Hematopoietic multipotent progenitor cell treated with erythropoietin and hydrocortisone succinate and interleukin-3 and kit ligand, for 15 days (in vitro differentiated cells): ENCODE results near the gene GRIN2D.

Experiments used
- DNase-seq: peaks from one replicate; pipeline ENCODE4 v3.0.0-alpha.2; 2015; ENCODE audit warnings: low spot score

GRIN2D gene

DNA sequence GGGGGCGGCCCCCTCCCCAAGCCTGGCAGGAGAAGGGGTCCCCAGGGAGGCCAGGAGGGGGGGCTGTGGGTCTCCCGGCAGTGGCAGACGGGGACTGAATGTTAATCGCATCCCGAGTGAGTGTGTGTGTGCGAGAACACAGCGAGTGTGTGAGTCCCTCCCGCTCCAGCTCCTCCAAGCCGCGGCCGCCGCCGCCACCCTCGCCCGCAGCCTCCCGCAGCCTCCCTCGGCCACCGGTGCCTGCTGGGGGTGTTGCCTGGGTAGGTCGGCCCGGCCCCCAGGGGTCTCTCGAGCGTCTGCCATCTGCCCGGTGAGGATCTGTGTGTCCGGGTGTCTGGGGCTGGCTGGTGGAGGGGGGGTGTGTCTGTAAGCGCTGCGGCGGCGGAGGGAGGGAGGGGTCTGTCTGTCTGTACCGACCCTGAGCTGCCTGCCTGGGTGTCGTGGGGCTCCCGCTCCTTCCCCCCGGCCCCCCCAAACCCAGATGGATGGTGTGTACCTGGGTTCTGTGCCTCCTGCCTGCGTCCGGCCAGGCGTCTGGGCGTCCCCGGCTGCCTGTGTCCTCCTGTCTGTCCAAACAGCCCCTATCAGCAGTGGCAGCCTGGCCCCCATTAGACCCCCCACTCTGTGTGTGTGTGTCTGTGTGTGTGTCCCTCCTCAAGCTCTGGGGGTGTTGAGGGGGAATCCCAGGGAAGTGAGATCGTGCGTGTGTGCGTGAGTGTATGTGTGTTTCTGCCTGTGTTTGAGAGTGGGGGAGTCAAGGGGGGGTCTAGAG lies at the start of gene GRIN2D:
Gene GRIN2D (plus strand): TSS at position 110 of the 772 bp plus-strand sequence. CDS start 4,725 bp downstream, outside the sequence.
- no peak for DNase-seq

DNA sequence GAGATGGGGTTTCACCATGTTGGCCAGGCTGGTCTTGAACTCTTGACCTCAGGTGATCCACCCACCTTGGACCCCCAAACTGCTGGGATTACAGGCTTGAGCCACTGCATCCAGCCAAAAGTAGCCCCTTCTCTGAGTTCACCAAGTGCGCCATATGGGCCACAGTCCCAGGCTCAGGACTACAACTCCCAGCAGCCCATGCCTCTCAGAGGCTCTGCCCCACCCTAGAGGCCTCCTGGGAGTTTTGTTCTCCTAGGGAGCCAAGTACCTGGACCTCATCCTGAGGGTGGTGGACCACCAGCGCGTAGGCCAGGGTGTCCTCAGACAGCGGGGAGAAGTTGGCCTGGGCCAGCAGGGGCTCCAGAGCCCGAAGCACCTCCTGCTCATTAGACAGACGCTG lies 48.6 kb upstream of the GRIN2D start:
- DNase-seq: no peak

DNA sequence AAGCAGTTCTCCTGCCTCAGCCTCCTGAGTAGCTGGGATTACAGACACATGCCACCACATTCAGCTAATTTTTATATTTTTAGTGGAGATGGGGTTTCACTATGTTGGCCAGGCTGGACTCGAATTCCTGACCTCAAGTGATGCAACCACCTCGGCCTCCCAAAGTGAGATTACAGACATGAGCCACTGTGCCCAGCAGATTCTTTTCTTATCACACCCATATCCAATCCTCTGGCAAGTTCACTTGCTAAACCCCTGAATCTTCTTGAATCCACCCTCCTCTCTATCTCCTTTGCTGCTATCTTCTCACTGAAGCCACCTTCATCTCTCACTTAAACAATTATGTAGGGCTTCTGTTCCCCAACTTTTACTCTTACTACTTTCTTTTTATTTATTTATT lies 47.3 kb upstream of the GRIN2D start:
- DNase-seq: no peak

DNA sequence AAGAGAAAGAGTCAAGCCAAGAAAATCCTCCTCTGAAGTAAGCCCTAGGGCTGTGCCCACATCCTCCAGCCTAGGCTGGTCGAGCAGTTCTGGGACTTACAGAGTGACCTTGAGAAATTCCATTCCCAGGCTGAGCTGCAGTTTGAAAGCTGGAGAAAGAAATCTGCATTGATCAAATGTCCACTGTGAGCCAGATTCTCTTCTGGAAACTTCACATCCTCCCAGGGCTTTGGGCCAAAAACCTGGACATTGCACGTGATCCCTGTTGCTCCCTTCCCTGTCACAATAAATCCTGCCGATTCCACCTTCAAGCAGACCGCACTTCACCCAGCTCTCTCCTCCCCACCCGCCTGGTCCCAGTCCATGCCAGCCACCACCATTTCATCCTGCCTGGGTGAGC lies 45.4 kb upstream of the GRIN2D start:
- DNase-seq: no peak

- DNase-seq: no peak
Observed at GRCh38 chr19:48348737-48349136, 44.7 kb upstream of the GRIN2D start.

DNA sequence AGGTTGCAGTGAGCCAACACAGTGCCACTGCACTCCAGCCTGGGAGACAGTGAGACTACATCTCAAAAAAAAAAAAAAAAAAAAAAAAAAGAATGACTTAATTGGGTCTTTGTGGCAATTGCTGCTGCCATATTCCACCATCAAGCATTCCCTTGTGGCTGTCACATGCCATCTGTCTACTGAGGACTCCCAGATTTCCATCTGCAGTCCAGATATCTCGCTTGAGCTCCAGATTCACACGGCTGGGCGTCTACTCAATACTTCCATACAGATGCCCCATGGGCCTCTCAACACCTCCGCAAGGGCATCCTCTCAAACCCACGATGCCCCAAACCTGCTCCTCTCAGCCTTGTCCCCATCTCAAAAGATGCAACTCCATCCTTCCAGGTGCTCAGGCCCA lies 42.6 kb upstream of the GRIN2D start:
- no peak for DNase-seq

DNA sequence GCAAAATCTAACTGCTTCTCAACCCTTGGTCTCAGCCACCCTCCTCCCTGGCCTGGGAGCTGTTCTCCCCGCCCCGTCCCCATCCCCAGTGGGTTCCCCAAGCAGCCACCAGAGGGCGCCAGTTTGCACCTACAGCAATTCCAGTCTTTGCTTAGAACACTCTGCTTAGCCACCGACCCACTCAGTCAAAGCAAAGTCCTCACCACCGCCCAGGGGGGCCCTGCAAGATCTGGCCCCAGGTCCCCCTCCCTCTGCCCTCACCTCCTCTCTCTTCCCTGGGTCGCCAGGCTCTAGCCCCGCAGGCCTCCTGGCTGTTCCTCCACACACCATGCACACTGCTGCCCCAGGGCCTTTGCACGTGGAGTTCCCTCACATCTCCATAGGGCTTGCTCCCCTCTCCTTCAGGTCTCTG lies 42.1 kb upstream of the GRIN2D start:
- peak; percentile 77 for DNase-seq

DNA sequence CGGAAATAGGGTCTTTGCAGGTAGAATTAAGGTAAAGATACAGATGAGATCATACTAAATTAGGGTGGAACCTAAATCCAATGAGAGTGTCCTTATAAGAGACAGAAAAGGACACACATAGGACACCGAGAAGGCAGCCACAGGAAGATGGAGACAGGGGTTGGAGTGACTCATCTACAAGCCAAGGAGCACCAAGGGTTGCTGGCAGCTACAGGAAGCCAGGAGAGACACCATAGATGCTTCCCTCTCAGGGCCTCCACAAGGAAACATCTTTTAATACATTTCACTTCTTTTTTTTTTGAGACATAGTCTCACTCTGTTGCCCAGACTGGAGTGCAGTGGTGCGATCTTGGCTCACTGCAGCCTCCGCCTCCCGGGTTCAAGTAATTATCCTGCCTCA lies 39.8 kb upstream of the GRIN2D start:
- DNase-seq: no peak

DNA sequence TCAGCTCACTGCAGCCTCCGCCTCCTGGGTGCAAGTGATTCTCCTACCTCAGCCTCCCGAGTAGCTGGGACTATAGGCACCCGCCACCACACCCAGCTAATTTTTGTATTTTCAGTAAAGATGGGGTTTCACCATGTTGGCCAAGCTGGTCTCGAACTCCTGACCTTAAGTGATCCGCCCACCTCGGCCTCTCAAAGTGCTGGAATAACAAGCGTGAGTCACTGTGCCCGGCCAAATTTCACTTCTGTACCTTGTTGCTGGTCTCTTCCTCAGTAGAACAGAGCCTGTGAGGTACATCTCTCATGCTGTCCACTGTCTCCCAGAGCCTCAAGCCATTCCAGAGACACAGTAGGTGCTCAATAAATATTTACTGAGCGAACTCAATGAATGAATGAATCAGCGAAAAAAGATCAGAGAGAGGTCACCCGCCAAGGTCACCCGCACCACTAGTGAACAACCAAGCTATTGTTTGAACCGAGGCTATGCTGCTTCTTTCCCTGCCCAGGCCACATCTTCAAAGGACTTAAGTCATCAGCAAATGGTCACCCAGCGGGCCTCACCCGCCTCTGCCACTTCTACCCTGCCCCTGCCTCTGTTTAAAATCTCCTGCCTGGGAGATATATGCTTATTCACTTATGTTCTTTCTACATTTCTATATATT lies 39.0 kb upstream of the GRIN2D start:
- DNase-seq: no peak

GRCh38 chr19:48355365-48355954 lies 38.0 kb upstream of the GRIN2D start:
- DNase-seq: no peak

GRCh38 chr19:48359123-48359522 lies 34.3 kb upstream of the GRIN2D start:
- no peak for DNase-seq

GRCh38 chr19:48361912-48362311 lies 31.6 kb upstream of the GRIN2D start:
- no peak for DNase-seq

DNA sequence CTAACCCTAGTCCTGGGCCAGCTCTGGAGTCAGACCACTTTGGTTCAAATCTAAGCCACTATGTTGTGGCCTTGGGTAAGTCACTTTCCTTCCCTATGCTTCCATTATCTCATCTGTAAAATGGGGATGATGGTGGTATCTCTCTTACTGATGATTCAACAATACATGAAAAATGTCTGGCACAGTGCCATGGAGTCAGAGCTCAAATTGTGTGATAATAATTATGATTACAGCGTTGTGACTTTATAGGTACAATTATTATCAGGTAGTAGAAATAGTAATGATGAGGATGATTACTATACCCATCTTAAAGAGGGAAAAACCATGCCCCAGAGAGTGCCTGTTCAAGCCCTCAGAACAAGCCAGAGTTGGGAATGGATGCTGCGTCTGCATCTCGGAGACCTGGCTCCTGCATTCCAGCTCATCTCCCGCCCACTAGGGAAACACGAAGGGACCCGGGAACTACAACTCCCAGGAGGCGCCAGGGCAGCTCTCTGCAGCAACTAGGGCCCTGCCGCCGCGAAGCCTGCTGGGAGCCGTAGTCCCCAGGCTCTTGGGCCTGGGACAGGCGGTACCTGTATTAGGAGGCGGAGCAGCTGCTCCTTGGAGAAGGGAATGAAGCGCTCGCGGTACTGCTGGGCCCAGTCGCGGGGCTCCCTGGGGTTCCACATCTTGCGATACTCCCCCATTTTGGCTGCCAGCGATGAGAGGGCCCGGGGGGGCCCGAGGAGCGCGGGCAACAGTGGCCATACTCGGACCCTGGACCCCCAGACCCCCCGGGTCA lies 30.6 kb upstream of the GRIN2D start:
- peak; percentile 94 for DNase-seq

GRCh38 chr19:48363500-48363809 lies 30.0 kb upstream of the GRIN2D start:
- DNase-seq: no peak

- peak; percentile 99 for DNase-seq
Observed at GRCh38 chr19:48363810-48364597, 29.5 kb upstream of the GRIN2D start, which contains the start of the genes SYNGR4 and TMEM143. TSS of gene SYNGR4 (plus strand) at chr19:48364367. CDS start at chr19:48365843, 1,476 bp downstream. TSS of gene TMEM143 (minus strand) at chr19:48363940. CDS start at chr19:48363920, 20 bp downstream.

GRCh38 chr19:48364598-48365348 lies 28.7 kb upstream of the GRIN2D start:
- no peak for DNase-seq

DNA sequence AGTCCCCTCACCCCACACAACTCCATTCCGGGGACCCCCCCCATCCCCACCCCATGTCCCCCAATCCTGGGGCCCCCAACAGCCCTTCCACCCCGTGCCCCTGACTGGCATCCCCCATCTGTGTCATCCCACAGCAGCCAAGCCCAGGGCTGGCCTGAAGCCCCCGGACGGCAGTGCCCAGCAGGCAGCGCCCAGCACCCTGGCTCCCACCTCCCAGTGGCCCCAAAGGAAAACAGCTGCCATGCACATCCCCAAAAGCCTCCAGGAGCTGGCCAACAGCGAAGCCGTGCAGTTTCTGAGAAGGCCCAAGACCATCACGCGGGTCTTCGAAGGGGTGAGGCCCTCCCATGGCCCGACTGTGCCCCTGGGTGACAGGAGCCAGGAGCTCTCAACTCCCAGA lies 27.9 kb upstream of the GRIN2D start:
- DNase-seq: no peak

GRCh38 chr19:48367855-48368254 lies 25.6 kb upstream of the GRIN2D start:
- DNase-seq: no peak

DNA sequence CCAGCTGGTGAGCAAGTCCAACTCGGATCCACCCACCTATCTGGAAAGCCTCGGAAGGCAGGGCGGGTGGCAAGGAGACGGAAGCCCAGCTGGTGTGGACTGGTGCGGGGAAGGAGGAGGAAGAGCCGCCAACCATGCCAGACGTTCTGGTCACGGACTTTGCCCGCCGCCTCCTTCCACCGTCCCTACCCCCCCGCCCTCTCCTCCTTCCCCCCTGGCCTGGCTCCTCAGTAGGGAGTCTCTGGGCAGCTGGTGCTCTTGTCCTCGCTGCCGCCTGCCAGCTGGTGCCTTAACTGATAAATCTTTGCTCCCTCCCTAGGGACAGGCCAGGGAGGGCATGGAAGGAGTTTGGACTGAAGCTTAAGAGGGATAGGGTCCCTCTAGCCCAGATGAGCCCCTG lies 24.5 kb upstream of the GRIN2D start:
- no peak for DNase-seq

DNA sequence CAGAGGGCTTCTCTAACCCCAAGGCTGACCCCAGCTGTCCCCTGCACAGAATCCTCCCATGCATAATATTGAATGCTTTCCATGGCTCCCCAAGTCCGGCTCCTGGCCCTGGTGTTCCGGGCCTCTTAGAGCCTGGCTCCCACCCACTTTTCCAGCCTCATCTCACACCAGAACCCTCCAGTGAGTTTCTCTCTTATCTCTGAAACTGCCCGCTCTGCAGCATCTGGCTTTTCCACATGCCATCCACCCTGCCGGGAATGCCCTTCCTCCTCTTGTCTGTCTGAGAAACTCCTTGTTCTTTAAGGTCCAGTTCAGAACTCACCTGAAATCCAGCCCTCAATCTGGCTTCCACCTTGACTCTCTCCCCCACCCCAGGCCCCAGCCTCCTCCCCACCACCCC lies 22.5 kb upstream of the GRIN2D start:
- no peak for DNase-seq

DNA sequence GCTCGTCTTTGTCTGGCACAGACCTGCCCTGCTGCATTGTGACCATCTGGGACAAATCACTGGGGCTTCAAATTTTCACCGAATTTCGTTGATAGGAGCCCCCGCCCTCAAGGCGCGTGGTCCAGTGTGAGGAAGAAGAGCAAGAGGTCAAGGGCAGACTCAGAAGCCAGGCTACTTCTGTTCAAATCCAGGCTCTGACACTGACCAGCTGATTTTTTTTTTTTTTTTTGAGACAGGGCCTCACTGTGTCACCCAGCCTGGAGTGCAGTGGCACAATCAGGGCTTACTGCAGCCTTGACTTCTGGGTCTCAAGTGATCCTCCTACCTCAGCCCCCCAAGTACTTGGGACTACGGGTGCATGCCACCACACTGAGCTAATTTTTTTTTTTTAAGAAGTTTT lies 22.1 kb upstream of the GRIN2D start:
- no peak for DNase-seq
